Fibroblast of the conjunctiva (primary cell): ENCODE data around the gene DNAJB7.
A peak's percentile ranks its signal among the peaks of the same experiment; 100 is the strongest.
"Not testable (repeated sequence)": the region's sequence is repeated elsewhere in the genome, so short reads cannot be mapped to it uniquely, and the experiment has no call there.

ENCODE experiments used
- DNase-seq: peaks from one replicate; pipeline ENCODE4 v3.0.0-alpha.2; 2010; ENCODE audit warnings: low read depth

DNAJB7 gene

DNA sequence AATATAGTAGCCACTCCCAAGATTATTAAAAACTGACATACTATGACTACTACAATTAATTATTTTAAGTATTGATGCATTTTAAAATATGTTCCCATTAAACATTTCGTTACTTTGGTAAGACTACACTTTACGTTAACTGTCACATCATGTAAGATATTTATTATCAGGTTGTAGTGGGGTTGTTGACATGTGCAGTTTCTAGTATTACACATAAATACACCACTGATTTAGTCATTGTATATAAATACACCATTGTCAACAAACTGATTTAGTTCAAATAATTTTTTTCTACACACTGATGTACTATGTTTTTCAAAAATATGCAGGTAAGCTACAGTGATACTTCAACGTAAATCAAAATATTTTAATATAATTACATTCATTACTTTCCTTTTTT, 17.0 kb downstream of the DNAJB7 start:
- no peak for DNase-seq

DNA sequence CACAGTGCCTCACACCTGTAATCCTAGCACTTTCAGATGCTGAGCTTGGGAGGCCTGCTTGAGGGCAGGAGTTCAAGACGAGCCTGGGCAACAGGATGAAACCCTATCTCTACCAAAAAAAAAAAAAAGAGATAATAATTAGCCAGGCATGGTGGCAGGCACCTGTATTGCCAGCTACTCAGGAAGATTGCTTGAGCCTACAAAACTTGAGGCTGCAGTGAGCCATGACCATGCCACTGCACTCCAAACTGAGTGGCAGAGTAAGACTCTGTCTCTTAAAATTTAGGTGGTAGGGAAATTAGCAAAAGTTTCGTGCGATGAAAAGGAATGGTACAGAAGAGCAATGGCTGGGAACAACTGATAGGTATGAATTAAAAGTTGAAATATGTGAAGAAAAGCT, 23.4 kb downstream of the DNAJB7 start:
- no peak for DNase-seq

DNA sequence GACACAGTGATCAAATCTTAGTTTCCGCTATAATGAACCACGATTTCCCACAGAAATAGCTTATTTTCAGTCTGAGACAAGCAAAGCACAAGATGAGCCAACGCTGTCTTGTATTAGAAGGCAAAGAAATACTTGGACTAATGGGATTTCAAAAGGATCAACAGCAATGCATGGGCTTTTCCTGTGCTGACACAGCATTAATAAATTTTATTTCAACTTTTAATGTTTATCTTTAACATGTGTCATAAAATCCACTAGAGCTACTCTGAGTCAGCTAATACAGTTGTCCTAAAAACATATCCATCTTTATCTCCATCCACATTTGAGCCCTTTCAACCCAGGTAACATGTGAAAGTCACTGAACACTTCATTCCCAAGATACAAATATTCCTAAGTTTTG, 27.3 kb downstream of the DNAJB7 start:
- no peak for DNase-seq

DNA sequence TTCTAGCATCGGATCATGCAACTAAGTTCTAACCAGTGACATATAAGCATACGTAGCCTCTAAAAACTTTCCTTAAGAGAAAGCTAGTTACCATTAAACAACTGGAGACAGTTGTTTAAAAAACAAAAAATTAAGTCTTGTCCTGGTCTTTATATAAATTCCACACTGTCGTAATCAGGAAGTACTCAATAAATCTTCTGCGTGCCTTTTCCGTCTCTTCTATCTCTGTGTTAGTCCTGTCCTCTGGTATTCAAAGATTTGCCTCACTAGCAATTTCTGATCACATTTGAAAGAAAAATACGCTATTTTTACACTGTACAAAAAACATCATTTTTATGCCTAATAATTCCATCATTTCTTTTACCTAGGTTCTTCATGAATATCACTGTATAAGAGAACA, 32.8 kb downstream of the DNAJB7 start:
- DNase-seq = no peak

DNA sequence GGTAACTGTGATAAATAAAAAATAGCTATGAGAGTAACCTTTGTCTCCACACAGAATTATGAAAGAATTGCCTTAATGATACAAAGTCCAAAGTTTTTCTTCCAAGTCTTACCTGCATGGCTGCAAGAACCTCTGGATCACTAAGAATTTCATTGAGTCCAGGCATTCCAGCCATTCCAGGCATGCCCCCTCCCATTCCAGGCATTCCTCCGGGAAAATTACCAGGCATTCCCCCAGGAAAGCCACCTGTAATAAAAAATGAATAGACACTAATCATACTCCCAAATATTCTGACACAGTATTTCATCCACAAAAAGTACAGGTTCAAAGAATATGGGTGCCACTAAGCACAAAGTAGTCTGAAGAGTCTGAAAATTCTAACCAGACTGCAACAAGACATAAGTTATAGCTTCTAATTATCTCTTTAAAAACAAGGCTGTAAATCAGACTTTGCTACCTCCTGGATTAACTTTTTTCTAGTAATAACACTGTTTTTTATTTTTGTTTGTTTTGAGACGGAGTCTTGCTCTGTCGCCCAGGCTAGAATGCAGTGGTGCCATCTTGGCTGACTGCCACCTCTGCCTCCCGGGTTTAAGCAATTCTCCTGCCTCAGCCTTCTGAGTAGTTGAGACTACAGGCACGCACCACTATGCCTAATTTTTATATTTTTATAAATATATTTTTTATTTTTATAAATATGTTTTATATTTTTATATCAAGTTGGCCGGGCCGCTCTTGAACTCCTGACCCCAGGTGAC, 34.8 kb downstream of the DNAJB7 start:
- DNase-seq = no peak

DNA sequence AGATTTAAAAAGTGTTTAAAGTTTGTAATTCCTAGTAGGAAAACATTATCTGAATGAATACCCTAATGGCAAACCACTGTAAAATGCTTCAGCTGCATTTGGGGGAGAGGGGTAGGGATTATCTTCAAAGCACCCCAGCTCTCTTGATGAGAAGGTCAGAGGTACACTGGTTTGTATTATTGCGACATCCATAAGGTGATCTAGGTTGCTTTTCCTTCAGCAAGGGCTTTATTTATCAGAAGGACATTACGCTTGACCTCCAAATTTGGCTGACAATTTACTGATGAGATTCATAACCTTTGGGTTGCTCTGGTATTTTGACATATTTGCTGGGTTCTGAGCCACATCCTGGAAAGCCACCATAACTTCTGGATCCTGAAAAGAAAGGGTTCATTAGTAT, 35.6 kb downstream of the DNAJB7 start:
- DNase-seq = not testable (repeated sequence)

DNA sequence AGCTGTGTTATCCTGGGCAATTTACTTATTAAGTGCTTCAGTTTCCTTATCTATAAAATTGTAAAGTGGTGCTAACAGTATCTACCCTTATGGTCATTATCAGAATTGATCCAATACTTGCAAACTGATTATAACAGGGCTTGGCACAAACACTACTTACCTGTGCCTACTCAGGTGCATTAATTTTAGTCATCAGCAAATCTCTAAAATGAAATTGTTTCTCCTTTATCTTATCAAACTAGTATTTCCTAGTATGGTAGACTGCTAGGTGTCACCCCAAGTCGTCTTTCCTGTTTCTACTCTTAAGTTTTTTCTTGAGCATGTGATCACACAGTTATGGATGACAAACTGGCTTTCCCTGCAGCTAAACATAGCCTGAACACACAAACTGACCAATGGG, 38.5 kb downstream of the DNAJB7 start:
- no peak for DNase-seq

DNA sequence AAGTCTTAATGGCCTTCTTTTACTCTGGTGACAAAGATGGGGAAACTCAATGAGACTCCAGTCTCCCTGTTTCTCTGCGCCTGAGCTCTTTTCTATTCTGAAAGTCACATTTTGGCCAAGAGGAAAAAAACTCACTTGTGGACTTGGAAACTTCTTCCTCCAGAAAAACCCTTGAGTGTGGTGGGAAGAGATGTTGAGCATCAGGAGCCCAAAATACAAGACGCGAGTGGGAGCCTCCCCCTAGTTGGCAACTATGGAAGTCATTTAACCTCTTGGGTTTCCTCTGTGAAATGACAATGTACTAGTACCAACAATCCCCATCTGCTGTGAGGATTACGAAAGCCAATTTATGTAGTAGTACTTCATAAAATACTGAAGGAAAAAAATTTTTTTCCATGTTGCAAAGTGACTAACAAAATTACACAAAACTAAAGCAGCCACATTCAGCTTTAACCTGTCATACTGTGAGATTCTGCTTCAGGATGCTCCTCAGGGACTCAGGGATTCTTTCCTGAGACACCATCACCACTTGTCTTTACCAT, 42.2 kb downstream of the DNAJB7 start:
- no peak for DNase-seq

DNA sequence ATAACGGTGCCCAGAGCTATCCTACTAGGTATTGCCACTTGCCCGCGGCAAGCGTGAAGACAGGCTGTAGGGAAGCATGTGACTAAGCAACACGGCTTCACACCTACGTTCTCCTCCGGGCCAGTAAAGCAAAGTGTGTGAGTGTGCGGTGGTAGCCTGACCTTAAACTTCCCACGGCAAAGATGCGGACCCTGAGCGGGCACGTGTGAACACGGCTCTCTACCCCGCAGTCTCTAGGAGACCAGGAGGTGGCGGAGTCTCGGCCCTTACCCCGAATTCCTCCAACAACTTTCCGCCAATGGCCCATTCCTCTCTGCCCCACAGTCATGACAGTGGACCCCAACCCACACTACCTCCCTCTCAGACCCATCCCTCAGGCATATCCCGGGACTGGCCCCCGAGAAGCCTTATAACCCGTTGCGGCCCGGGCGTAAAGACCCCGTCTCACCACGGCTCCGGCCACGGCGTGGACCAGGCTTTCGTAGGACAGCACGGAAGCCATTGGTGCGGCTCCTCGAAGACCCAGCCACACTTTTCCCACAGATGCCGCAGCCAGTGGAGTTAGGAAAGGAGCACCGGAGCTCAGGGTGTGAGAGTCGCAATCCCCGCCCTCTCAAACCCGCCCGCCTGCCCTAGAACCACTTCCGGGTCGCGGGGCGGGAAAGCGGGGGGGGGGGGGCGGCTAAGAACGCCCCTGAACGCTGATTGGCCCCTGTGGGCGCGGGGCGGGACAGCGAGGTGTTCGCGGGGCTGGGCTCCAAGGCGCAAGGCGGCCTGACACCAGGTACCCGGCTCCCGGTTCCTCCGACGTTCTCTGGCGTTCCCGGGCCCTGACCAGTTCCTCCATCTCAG, 42.9 kb downstream of the DNAJB7 start, which contains the start of gene SLC25A17:
Gene SLC25A17 (minus strand): TSS at position 600 of the 852 bp plus-strand sequence. CDS start 98 bp downstream, at position 502.
- peak; percentile 63 for DNase-seq

DNA sequence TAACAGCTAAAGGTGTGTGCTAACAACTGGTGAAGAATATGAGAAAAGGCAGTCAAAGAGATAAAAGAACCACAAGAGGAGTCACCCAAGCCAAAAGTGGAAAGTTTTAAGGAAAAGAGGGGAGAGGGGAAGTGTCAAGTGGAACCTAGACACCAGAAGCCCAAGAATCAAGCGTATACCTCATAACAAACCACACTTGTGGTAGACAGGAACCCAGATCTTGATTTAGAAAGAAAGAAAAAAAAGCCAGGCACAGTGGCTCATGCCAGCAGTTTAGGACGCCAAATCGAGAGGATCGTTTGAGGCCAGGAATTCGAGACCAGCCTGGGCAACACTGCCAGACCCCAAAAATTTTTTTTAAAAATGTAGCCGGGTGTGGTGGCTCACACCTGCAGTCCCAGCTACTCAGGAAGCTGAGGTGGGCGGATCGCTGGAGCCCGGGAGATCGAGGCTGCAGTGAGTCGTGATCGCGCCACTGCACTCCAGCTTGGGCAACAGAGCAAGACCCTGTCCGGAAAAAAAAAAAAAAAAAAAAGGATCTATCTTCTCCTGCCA, 43.6 kb downstream of the DNAJB7 start:
- DNase-seq = no peak

DNA sequence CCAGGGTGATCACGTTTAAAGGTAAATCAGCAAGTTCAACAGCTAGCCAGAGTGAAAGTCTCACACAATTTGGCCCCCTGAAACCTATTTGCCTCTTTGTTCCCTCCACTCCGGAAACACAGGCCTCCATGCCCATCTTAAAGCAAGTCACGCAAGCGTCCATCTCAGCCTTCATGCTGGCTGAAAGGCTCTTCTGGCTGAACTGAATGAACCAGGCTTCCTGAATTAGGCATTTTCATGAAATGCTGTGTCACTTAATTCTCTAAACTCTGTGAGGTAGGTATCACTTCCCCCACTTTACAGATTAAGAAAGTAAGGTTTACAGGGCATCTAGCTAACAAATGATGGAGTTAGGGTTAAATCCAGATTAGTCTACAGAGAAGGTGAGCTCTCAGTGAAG, 44.2 kb downstream of the DNAJB7 start:
- DNase-seq = no peak

DNA sequence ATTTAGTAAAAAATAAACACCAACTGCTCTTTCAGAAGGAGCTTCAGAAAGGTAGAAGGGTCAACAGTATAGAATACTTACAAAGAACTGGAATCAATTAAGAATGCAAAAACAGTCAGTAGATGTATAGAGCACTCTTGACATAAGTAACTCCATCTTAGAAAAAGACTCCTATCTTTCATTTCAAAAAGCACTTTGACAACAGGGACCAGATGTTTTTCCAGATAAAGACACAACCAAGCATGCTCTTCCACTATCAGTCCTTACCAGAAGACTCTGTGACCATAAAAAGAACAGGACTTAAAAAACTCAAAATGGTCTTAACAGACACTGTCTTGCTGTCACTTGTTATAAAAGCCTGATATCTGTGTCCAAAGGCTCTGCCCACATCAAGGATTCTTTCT, 48.0 kb downstream of the DNAJB7 start:
- no peak for DNase-seq
